NCI-H1092 (cell line): Measurements from ENCODE around the gene TBC1D10B.
"Not testable (repeated sequence)": the region's sequence is repeated elsewhere in the genome, so short reads cannot be mapped to it uniquely, and the experiment has no call there.

Experiments
- DNase-seq: peaks from one replicate; lab custom pipeline; 2025; lab: John Stamatoyannopoulos, UW

TBC1D10B gene

GRCh38 chr16:30324220-30324619 is 46.1 kb downstream of the TBC1D10B start:
- DNase-seq, result not testable (repeated sequence)

- not testable (repeated sequence) for DNase-seq
Measured at GRCh38 chr16:30318647-30319046, 51.6 kb downstream of the TBC1D10B start.

GRCh38 chr16:30310937-30311336 is 59.4 kb downstream of the TBC1D10B start:
- not testable (repeated sequence) for DNase-seq

- DNase-seq, result not testable (repeated sequence)
Measured at GRCh38 chr16:30309255-30309654, 61.0 kb downstream of the TBC1D10B start.
